CD4-positive, alpha-beta T cell treated with Interleukin-17A for 4 hours (primary cell): ENCODE results near the gene ANO2.

ENCODE experiments used
- DNase-seq: peaks from one replicate; pipeline ENCODE4 v3.0.0-alpha.2; 2020; ENCODE audit warnings: mixed read lengths

Gene ANO2

DNA sequence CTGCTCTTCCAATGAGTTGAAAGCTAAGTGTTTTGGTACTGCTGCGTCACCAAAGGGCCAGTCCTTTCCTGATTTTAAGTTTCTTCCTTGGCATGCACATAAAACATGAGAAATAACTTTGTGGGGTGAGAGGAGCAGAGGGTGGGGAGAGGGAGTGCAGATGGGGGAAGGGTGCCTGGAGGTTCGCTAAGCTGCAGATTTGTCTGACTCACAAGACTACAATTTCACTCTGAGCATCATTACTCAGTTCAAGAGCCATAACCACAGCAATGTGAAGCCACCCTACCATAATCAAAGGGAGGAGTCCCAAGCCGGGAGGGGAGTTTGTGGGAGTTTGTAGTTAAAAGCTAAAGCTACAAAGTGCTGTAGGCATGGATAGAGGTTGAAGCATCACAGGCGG, 136.1 kb downstream of the ANO2 start:
- DNase-seq = no peak

DNA sequence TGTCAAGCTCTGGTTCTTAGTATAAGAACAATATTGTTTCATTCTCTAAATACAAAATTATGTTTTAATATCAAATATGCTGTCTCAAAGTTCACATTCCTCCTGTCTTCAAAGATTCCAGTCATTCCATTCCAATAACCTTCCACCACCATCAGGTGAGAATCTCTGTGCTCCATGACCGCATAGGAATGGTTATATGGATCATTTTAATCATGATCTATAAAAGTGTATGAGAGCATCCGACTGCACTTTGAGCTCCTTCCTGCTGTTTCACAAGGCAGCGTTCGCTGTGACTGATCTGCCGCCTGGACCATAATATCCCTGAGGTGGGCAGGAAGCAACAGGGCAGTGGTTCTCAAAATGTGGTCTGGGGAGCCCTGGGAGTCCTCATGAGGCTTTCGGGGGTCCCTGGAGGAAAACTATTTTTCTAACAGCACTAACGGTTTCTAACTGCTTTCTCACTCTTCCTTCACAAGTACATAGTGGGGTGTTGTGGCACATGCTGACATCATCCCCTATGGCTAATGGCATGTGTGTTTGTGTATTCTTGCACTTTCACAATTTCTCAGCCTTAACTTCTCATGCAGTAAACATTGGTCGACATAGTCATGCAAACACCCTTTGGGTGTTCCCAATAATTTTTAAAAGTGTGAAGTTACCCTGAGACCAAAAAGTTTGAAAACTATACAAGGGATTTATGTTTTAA, 137.4 kb downstream of the ANO2 start:
- DNase-seq = no peak

DNA sequence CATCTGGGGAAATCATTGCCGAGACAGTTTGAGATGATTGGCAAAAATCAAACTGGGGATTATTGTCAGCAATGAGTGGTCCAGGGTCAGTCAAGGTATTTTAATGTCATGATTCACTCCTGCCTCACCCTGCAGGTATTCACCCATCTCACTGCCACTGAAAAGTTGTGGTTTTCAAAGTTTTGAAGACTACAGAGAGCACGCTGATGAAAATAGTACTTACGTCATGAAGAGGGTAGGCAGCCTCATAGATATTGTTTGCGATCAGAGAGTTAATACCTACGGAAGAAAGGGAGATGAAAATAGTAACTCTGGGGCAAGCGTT, 138.0 kb downstream of the ANO2 start:
- no peak for DNase-seq

DNA sequence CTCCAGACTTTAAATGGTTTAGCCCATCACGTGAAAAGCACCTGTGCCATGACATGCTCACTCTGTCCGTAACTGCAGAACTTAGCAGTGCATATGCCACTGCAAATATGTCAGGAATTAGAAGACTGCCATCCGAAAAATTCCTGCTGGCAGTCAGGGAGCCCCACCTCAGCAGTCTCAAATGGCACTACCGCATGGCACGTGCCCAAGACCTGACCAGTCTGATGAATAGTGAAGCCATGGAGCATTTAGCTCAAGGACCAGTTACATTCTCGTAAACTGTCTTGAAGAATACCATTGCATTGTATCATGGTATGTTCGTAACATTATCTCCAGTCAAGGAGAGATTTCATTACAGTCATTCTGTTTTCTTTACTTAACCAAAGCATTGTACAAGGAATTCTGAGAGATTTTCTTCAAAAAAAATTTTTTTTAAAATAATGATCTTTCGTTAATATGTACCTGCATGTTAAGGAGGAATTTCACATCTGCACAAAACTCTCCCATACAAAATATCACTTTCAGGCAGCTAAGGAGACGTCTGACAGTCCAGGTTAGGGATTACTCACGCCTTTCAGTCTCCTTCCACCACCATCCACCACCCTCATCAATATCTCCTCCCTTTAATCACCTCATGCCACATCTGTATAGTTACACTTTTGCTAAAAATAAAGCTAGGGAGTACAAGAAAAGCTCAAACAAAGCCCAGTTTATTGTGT, 138.5 kb downstream of the ANO2 start:
- DNase-seq = no peak

DNA sequence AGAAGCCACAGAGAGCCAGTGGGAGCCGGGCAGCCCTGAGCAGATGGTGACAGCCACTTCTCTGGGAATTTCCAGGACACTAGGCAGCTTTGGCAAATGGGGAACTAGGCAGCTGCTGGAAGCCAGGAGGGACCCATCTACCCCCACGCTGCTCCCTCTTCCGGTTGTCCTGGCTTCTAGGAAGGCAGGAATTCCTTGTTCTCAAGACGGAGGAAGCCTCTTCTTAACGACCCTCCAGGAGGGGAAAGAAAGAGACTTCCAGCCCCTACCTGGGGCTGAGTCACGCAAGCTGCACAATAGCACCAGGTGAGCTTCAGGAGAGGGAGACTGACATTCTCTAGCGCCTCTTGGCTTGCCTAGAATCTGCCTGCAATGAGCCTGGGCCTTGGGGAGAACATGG, 141.5 kb downstream of the ANO2 start:
- no peak for DNase-seq

DNA sequence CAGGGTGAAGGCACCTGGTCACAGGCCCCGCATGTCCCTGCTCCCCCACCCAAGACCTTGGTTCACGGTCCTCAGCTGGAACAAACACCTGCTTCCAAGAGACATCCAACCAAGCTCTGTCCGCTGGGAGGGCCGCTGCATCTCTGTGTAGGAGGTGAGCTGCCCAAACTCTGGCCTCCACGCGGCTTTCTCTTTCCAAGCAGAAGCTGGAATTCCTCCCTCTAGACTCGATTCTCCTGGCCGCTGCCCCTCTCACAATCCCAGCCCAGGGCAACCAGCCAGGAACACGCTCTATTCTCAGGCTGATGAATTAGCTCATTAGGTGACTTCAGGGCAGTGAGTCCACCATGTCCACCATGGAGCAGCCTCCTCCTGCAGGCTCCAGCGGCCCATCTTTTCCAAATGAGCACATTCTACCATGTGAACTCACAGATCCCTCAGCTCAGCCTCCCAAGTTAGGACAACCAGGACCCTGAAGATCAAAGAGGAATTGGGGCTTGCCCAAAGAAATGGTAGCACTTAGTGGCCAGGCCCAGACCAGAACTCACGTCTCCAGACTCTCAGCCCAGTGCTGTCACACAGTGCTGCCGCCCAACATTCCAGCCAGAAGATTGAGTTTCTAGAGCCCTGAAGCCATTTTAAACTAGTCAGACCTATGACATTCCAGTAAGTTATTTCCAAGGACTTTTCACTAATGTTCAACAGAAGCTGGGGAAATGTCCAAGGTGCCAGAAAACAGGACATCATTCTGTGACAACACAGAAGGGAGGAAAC, 146.6 kb downstream of the ANO2 start:
- DNase-seq = no peak

DNA sequence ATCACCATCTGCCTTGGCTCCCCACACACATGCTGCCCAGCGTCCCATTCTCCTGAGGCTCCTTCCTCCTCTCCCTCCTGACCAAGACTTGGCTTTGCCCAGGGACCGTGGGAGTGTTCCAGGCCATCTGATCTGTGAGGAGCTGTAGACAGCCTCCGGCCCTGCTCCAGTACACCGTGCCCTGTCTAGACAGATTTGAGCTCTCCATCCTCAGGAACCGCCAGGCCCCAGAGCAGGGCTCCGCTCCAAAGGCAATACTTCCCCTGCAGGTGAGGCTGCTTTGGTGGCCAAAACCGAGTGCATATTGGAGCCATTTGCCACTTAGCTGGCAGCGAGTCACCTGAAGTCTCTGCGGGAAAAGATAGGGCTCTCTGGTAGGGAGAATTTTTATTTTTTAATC, 147.4 kb downstream of the ANO2 start:
- DNase-seq = no peak

DNA sequence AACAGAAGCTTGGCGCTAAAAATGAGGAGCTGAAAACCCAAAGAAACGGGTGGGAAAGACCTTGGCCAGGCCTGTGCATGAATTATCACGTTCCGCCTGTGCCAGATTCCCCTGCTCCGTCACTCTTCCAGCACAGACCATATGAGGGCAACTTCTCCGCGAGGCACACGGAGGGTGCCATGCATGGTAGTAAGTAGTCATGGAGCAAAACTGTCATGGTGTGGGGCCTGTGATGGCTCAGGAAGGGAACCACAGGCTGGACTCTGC, 148.2 kb downstream of the ANO2 start:
- DNase-seq = no peak

DNA sequence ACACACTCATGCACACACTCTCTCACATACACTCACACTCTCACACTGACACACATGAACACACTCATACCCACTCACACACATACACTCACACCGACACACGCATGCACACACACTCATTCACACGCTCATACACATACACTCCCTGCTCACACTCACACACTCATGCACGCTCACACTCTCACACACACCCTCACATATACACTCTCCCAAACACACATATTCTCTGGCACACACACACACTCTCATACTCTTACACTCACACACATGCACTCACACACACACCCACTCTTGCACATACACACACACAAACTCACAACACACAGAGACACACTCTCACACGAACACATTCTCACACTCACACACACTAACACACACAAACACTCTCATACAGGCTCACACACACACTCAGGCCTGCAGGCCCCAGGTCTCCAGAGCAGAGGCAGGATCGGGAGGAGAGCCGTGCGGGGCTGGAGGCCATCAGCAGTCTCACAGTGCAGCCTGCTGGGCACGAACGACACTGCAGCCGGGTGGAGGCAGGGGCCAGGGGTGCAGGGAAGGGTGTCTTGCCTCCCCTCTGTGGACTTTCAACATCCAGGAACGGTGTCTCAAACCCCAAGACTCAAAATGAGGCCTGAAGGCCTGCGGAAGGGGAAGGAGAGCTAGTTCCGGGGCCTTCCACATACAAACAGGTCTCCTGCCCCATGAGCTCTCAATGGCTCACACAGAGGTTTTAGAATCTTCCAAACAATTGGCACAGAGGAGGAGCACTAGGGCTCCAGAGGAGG, 148.7 kb downstream of the ANO2 start:
- DNase-seq = peak; percentile 10

DNA sequence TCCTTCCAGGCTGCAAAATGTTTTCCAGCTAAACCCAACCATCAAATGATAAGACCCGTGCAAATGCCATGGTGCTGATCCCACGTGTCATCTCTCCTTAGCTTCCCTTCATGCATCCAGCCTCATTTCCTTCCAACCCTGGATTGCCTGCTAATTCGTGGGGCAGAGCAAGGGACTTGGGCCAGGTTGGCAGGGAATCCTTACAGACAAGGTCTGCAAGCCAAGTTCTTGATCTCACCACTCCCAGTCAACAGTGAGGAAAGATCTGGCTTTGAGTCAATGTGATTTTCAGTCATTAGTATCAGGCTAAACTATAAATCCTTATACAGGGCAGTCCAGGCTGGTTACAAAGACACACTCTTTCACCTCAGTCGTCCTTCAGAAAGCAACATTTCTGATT, 150.9 kb downstream of the ANO2 start:
- no peak for DNase-seq

DNA sequence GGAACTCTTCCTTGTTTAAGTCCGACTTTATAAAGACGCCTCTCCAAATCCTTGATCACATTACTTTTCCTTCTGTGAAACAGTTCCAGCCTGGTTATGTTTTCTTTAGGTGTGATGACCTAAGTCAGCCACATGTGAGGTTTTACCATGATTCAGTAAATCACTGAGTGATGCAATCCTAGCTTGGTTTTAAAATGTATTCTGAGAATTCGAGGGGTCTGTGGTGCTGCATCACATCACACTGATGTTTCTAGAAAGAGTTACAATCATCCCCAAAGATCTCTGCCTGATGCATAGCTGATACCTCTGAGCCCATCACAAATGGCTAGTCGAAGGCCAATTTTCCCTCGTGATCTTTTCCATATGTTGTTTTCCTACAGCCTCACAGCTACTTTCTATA, 152.7 kb downstream of the ANO2 start:
- no peak for DNase-seq

DNA sequence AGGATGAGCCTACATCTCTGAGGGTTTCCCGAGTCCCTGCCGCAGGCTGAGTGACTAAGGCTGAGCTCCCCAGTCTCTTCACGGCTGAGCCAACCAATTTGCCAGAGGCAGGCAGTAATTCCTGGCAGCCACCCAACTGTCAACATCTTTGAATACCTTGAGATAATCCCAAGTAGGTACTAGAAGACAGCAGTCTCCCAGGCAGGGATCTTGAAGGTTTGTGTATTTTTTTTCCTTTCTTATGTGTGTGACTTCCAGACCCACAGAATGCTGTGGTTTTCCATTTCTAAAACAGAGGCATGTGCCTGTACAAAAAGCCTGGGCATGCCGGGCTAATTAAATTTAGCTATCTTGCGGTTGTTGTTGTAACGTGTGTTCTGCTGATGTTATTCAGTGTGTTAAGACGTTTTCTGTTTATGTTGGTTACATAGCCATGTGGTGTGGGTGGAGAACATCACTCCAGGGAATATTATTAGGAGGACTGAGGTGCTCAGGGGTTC, 155.5 kb downstream of the ANO2 start:
- DNase-seq = no peak

DNA sequence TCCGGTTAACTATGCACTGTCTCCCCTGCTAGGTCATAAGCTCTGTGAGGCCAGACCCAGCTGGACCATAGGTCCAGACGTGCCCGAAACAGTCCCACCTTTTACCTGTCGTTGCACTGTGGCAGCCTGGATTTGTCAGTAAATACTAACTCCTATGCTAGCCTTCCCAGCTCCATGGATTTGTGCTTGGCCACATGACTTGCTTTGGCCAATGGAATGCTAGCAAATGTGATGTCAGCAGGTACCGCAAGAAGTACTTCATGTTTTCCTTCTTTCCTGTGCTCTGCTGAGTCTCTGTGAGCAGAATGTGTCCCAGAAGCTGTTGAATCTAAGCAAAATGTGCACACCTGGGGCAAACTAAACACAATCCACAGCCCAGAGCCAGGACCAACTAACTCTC, 157.2 kb downstream of the ANO2 start:
- no peak for DNase-seq

DNA sequence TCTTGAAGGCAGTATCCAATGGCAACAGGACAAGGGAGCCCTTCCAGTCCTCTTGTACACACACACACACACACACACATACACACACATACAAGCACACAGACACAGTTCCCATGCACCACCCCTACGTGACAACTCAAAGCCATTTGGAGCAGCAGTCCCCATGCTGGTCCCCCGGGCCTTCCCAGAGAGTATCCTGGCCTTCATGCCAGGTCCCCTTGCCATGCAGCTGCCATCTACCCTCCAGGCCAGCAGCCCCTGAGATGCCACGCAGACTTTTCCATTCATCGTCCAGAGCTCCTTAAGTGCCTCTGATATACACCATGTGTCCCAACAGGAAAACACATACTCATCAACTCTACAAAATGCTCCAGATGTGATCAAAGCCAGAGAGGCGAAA, 159.5 kb downstream of the ANO2 start:
- DNase-seq = no peak

DNA sequence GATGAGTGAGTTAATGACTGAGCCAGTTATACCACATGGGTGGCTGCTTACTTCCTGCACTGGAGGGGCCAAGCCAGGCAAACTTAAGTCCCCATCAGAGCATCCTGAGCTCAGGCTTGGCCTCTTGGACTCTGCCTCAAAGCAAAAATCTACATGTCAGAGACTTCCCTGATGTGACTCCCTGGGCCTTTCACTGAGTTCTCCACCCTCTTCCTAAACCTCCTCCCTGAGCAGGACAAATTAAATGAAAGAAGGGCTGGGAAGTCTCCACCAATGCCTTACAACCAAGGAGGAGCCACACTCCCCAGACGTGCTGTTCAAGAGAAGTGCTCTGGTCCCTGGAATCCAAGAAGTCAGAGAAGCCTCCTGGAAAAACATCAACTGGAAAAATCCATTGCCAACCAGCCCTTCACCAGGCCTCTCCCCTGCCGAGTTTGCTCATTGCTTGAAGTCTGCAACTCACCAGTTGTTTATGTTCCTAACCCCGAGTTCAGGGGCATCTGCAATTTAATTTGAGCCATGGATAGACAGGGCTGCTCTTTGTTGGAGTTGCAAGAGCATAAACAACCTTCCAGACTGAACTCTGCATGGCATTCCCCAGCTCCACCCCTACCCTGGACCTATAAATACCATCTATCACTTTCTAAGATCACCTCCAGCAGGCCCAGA, 160.5 kb downstream of the ANO2 start:
- no peak for DNase-seq

DNA sequence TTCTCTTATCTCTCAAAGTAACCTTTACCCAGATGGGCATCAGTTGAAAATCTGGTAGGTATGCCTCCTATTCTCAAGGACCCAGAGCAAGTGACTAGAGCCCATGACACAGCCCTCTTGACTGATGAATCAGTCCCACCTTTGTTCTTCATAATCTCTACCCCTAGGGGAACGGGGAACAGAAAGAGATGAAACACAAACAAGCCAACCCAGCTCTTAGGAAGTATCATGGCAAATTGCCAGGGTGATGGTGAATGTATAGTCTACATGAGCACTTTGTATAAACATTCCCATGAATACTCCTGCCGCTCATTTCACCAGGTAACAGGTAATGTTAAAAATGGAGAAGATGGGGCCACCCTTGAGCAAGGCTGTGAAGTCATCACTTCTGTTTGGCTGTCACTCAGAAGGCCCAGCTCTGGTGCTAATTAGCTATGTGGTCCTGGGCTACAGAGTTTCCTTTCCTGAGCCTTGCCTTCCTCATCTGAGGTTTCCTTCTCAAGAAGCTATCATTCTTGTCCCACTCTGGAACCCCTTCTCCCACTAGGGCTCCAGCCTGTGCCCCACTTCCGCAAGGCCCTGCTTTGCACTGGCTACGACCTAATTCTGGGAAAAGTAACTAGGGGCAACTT, 161.7 kb downstream of the ANO2 start:
- DNase-seq = no peak

DNA sequence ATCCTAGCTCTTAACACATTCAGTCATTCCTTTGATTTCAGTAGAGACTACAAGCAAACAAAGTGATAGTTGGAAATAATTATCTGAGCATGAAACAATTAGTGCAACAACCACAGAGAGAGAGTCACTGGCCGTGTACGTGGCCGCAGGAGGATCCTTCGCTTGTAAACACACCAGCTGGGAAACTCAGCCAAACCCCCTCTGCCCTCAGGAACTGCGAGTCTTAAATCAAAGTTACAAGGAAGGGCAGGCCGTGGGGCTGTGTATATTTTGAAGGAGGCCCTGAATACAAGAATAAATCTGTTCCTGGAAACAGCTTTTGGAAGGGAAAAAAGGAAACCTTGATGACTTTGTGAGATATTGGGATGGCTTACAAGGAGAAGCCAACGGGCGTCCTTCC, 164.5 kb downstream of the ANO2 start:
- no peak for DNase-seq

DNA sequence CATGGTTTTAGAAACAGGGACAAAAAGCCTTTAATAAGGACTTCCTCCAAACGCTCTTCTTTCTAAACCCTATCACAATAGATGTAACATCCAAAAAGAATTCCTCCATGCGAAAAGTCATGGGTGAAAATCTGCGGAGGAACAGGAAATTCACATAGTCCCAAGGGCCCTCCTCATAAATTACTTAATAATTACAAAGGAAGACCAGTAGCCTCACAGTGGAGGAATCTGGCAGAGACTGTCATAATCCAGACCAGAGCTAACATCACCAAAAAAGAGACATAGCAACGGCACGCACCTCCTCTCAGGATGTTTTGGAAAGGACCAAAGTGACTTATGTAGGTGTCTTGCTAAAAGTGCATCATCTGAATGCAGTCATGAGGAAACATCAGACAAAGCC, 165.7 kb downstream of the ANO2 start:
- no peak for DNase-seq

DNA sequence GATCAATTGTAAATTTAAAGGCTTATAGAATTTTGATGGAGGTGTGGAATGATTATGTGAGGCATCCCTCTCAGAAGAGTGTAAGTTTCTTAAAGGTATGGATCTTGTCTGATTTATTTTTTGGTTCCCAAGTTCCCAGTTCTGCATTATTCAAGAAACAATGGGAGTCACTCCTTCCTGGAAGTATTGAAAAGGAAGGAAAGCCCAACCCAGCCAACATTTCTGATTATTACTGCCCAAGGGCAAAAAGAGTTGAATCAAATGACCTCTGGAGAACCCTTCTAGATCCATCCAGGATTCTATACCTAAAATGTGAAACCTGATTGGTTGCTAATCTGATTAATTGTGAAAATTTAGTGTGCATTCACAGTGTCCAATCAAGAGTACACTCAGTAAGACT, 166.2 kb downstream of the ANO2 start:
- DNase-seq = no peak

DNA sequence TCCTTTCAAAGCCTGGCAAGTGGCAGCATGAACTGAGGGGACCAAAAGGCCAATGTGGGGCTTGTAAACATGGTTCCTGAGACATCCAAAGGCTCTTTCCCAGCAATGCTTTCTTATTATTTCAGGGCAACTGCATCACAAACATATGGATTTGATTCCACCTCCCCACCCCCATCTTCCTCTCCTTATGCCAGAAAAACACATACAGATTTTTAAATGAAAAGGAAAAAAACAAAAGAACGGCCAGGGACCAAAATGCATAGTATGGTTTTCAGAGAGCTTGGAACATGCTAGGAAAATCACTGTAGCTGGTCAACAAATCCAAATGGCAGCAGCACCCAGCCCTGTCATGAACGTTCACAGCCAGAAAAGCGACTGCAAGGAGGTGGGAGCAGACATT, 167.6 kb downstream of the ANO2 start:
- no peak for DNase-seq

DNA sequence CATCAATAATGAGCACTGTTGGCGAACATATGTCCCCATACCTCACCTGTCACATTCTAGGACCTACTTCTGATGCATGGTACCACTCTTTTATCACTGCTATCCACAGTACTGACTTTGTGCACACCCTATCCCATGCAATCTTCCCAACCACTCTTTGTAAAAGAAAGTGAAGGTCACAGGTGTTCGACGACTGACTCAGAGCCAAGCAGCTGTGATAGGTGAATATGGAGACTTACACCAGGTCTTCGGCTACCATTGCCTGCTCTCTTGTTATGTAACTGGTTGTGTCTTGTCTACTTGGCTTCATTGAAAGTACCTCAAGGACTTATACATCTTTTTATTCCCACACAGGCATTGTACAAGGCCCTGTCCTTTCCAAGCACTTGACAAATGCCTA, 169.0 kb downstream of the ANO2 start:
- DNase-seq = no peak

DNA sequence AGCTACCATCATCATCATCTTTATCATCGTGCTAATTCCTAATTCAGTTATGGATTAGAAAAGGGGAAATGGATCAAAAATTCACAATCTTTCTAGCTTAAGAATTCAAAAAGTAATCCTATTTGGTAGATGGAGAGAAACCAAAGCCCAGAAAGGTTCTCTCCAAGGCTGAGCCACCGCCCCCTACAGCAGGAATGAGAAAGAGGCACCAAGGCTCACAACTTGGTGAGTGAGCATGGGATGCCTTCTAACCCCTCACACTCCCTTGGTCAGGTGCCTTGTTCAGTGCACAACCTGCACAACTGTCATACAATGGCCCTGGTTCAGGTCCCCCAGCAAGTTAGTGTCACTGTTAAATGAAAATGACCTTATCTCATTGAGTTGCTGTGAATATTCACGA, 171.5 kb downstream of the ANO2 start:
- DNase-seq = no peak

DNA sequence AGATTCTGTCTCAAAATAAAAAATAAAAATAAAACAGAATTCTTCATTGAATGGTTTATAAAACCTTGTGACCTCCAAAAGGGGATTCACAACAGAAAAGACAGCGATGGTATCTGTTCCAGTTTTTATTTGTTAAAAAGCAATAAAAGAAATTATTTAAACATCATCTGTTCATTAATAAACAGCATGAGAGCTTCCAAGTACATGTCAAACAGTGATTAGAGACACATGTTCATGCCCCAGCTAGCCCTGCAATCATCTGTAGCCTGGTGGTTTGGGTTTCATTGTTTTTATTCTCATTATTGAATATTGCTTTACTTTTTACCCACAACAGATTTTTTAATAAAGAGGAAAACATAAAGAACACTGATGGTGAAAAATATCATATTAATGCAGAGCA, 173.3 kb downstream of the ANO2 start:
- no peak for DNase-seq
